ENCODE results near the gene ABHD8.
"Not testable (repeated sequence)": the region's sequence is repeated elsewhere in the genome, so short reads cannot be mapped to it uniquely, and the experiment has no call there.

ABHD8 gene

GRCh38 chr19:17294051-17294891, 9.0 kb downstream of the ABHD8 start:
- DNase-seq: peak in 2 of 4 experiments; percentile 9 to 19

- DNase-seq: no peak
Observed at GRCh38 chr19:17293605-17294004, 9.6 kb downstream of the ABHD8 start.

GRCh38 chr19:17292301-17293074, 10.7 kb downstream of the ABHD8 start:
- DNase-seq: peak; percentile 28 to 74 (median 45)

- no peak for DNase-seq
Observed at GRCh38 chr19:17289489-17289888, 13.7 kb downstream of the ABHD8 start.

- no peak for DNase-seq
Observed at GRCh38 chr19:17286752-17287151, 16.5 kb downstream of the ABHD8 start.

GRCh38 chr19:17286263-17286662, 17.0 kb downstream of the ABHD8 start:
- no peak for DNase-seq

- DNase-seq: no peak
Observed at GRCh38 chr19:17285415-17286135, 17.6 kb downstream of the ABHD8 start.

- DNase-seq: no peak
Observed at GRCh38 chr19:17283504-17283996, 19.7 kb downstream of the ABHD8 start.

GRCh38 chr19:17282488-17283125, 20.6 kb downstream of the ABHD8 start:
- peak; percentile 47 to 71 (median 62) for DNase-seq

GRCh38 chr19:17281391-17282304, 21.6 kb downstream of the ABHD8 start, which contains the start of gene ANKLE1:
TSS of gene ANKLE1 (plus strand) at chr19:17281901. CDS start at chr19:17281921, 20 bp downstream.
- DNase-seq: peak in 2 of 4 experiments; percentile 17 to 23

- DNase-seq: no peak
Observed at GRCh38 chr19:17279436-17279835, 23.8 kb downstream of the ABHD8 start.

- no peak for DNase-seq
Observed at GRCh38 chr19:17275441-17276175, 27.6 kb downstream of the ABHD8 start.

GRCh38 chr19:17274892-17275291, 28.3 kb downstream of the ABHD8 start:
- DNase-seq: not testable (repeated sequence)

- DNase-seq: no peak
Observed at GRCh38 chr19:17268754-17269153, 34.5 kb downstream of the ABHD8 start.

- peak; percentile 63 to 84 (median 76) for DNase-seq
Observed at GRCh38 chr19:17266975-17267788, 36.0 kb downstream of the ABHD8 start, which contains the start of gene BABAM1. TSS of gene BABAM1 (plus strand) at chr19:17267443. CDS start at chr19:17268807, 1,364 bp downstream.

- no peak for DNase-seq
Observed at GRCh38 chr19:17266589-17266974, 36.6 kb downstream of the ABHD8 start.

- DNase-seq: no peak
Observed at GRCh38 chr19:17266026-17266425, 37.2 kb downstream of the ABHD8 start.

GRCh38 chr19:17264641-17264979, 38.6 kb downstream of the ABHD8 start, which contains the start of gene USHBP1:
TSS of gene USHBP1 (minus strand) at chr19:17264745. CDS start at chr19:17264299, 446 bp downstream.
- DNase-seq: no peak
